Ectodermal cell (in vitro differentiated cells): ENCODE data around the gene PTPRN2.

Experiments
- H3K27ac ChIP-seq: 2 replicates; pipeline ENCODE4 v1.7.0; 2013; ENCODE audit warnings: mild to moderate bottlenecking, low read depth, low read length; ENCODE audit not compliant: insufficient read depth, poor library complexity, severe bottlenecking
- H3K27me3 ChIP-seq: 2 replicates; pipeline ENCODE4 v1.7.0; 2013; ENCODE audit warnings: mild to moderate bottlenecking, low read length; ENCODE audit not compliant: insufficient read depth, control insufficient read depth, poor library complexity, severe bottlenecking
- H3K36me3 ChIP-seq: one replicate; pipeline ENCODE4 v1.7.0; 2013; ENCODE audit warnings: low read length; ENCODE audit not compliant: control insufficient read depth, insufficient read depth
- H3K4me1 ChIP-seq: one replicate; pipeline ENCODE4 v1.7.0; 2013; ENCODE audit warnings: low read length; ENCODE audit not compliant: control insufficient read depth, insufficient read depth
- H3K4me3 ChIP-seq: 2 replicates; pipeline ENCODE4 v1.7.0; 2013; ENCODE audit warnings: low read depth, low read length, control low read depth; ENCODE audit not compliant: insufficient read depth
- H3K9me3 ChIP-seq: 2 replicates; pipeline ENCODE4 v1.7.0; 2013; ENCODE audit warnings: mild to moderate bottlenecking, low read length, moderate library complexity; ENCODE audit not compliant: control insufficient read depth
- WGBS, 2 experiments: methylation state at CpG; one replicate each; pipeline ENCODE4 v1.1.7; 2013; ENCODE audit warnings: missing lambda C conversion rate in 2 of 2; 5-methylcytosine and 5-hydroxymethylcytosine counted together

Gene PTPRN2

DNA sequence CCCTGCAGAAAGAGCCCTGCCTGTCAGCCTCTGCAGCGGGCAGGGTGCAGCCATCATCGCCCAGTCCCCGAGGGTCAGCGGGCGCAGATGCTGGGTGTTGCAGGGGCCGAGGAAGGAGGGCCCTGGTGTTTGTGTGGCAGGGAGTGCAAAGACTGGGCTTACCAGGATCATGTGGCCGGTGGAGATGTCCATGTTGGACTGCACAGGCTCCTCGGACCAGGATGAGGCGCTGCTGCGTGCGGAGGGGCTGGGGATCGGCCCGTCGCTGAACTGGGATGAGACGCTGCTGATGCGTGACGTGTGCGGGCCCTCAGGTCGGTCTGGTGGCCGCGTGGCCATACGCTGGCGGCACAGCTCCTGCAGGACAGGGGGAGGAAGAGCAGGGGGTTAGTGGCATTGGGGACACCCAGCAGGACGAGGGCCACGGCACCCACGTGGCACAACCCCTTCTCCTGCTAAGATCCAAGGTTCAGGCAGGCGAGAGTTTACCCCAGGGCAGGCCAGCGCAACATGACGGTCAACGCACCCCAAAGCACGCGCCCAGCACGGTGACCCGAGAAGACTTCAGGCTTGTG lies 931.3 kb downstream of the PTPRN2 start:
- no peaks in the 10 kb centered on the region for H3K4me1 ChIP-seq
- H3K4me3 ChIP-seq, result no peak overlapping the region
- H3K27me3 ChIP-seq, result no peaks in the 10 kb centered on the region
- no peaks in the 10 kb centered on the region for H3K36me3 ChIP-seq
- no peak overlapping the region for H3K27ac ChIP-seq
- 91 to 92% methylated on average over 34 of the region's 34 CpGs for WGBS, 2 experiments
- peaks cover 3% of the 10 kb centered on the region for H3K9me3 ChIP-seq

DNA sequence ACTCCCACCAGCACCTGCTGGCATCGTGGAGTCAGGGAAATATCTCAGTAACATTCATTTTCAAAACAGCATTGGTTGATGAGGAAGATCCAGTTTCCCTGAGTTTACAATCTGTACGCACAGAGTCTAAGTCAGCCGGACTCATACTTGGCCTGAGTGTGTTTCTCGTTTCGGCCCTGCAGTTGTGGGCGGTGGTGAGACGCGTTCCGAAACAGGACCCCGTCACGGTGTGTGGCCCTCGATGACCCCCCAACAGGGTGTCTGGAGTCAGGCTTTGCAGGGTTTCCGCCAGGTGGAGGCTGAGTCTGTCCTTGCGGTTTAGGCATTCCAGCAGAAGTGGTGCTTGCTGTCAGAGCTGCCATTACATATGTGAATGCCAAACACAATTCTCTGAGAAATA lies 933.3 kb downstream of the PTPRN2 start:
- Histone ChIP-seq H3K27me3 (no peaks in the 10 kb centered on the region), H3K36me3 (no peaks in the 10 kb centered on the region), H3K9me3 (peaks cover 3% of the 10 kb centered on the region), H3K4me1 (no peaks in the 10 kb centered on the region), H3K27ac (no peak overlapping the region), H3K4me3 (no peak overlapping the region)
- 89 to 91% methylated on average over 14 of the region's 14 CpGs for WGBS, 2 experiments

DNA sequence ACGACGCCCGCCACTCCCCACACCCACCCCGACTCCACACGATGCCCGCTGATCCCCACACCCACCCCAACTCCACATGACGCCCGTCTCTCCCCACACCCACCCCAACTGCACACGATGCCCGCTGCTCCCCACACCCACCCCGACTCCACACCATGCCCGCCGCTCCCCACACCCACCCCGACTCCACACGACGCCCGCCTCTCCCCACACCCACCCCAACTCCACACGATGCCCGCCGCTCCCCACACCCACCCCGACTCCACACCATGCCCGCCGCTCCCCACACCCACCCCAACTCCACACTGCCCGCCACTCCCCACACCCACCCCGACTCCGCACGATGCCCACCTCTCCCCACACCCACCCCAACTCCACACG lies 933.8 kb downstream of the PTPRN2 start:
- Histone ChIP-seq H3K4me3 (no peak overlapping the region), H3K27ac (no peak overlapping the region), H3K36me3 (no peaks in the 10 kb centered on the region), H3K27me3 (no peaks in the 10 kb centered on the region), H3K9me3 (peaks cover 3% of the 10 kb centered on the region), H3K4me1 (no peaks in the 10 kb centered on the region)
- 84 to 99% methylated on average over 10 to 23 of the region's 28 CpGs for WGBS, 2 experiments

DNA sequence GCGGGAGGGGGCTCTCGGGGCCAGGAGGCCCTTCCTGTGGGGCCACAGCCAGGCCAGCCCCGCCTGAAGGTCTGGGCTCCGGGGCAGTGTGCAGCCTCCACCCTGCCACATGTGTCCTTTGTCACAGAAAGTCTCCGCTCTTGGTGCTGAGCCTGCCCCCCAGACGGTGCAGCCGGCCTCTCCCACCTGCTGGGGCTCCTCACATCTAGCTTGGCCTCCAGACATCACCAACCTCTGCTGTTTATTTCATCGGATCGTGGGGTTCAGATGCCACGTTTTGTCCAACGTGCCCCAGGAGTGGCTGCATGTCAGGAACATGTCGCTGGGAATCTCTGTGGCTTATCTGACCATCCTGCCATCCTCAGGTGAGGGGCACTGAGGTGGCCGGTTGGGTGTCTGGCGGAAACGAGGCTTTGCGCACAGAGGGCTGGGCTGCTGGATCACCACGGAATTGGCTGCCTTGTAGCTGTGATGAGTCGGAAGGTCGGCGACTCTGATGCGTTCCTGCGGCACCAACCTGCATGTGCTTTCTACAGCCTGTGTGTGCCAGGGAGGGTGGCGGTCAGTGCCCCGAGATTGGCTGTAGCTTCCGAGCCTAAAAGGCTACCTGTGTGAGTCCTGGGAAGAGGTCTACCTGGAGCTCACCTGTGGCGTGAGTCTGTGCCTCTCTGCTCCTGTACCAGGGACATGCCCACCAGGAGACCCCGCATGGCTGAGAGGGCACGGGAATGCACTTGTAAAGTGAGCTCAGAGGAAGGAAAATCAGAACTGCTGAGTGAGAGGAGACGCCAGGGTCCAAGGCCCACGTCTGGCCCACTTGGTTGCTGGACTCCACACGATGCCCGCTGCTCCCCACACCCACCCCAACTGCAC lies 934.4 kb downstream of the PTPRN2 start:
- H3K9me3 ChIP-seq, result peaks cover under 1% of the 10 kb centered on the region
- no peaks in the 10 kb centered on the region for H3K36me3 ChIP-seq

DNA sequence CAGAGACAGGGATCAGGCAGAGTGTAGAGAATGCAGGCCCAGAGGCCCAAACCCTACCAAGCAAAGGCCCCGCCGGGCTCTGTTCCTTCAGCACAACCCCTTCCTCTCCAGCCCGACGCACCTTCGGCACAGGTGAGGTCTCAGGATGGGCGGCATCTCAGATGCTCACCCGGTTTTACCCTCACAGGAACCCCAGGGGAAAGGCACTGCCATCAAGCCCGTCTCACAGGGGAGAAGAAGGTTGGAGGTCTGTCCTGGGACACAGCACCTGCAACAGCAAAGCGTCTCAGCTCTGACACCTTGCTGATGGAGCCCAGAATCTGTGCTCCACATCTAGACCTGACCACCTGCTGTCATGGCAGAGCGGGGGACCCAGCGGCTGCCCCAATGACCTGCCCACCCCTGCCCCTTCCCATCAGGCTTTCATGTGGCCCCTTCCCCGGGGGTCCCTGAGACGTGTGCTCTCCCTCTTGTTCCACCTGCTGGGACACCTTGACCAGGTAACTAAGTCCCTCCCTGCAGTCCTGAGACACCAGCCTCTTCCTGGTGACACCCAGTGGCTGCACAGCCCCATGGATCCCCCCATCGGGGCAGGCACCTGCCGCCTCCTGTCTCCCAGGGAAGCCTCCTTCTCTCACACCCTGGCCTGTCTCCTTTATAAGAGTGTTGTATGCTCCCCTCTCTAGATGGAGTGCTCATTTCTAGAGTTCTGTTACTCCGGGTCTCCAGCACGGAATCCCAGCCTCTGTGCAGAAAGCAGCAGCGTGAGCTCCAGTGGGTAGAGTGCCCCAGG lies 935.3 kb downstream of the PTPRN2 start:
- Histone ChIP-seq H3K4me1 (no peaks in the 10 kb centered on the region), H3K27me3 (no peaks in the 10 kb centered on the region), H3K27ac (no peak overlapping the region), H3K36me3 (no peaks in the 10 kb centered on the region), H3K9me3 (no peaks in the 10 kb centered on the region), H3K4me3 (no peak overlapping the region)
- WGBS, 2 experiments, result 76 to 78% methylated on average over 18 of the region's 18 CpGs

More for the DNA sequence above, 934.4 kb downstream of the PTPRN2 start:
- Histone ChIP-seq H3K4me1 (no peaks in the 10 kb centered on the region), H3K27me3 (no peaks in the 10 kb centered on the region), H3K27ac (no peak overlapping the region), H3K4me3 (no peak overlapping the region)
- 82 to 86% methylated on average over 32 of the region's 32 CpGs for WGBS, 2 experiments

DNA sequence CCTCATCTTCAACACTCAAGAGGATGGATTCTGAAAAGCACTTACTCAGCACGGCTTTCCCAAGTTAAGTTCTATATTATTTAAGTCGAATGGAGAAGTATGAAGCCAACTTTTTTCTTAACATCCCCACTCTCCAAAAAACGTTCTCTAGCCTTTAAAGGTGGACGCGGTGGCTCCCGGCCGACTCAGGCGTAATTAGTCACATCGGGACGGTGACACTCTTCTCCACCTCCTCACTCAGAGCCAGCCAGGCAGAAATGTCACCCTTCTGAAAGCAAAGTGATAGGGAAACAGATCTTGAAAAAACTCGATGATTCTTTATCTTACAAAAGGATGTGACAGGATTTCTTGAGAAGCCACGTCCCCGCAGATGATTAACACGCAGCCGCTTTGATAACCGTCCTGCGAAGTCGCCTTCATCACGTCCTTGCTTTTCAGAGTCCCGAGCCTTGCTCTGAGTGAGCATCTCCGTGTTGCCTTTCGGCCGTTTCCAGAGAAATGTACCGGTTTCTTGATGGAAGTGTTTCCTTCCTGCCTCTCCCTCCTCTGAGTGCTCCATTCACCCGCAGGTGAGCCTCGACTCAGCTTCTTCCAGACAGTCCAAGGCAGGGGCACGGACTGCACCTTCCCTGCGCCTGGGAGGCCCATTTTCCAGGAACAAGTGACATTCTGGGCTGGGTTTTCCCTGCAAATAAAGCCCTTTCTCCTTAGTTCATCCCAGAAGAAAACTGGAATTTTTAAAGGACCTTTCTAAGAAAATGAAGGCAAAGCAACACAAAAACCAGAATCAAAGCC lies 936.1 kb downstream of the PTPRN2 start:
- Histone ChIP-seq H3K27me3 (no peaks in the 10 kb centered on the region), H3K4me3 (no peak overlapping the region), H3K4me1 (no peaks in the 10 kb centered on the region), H3K27ac (no peak overlapping the region), H3K9me3 (no peaks in the 10 kb centered on the region), H3K36me3 (no peaks in the 10 kb centered on the region)
- WGBS, 2 experiments, result 83 to 84% methylated on average over 27 to 28 of the region's 28 CpGs

DNA sequence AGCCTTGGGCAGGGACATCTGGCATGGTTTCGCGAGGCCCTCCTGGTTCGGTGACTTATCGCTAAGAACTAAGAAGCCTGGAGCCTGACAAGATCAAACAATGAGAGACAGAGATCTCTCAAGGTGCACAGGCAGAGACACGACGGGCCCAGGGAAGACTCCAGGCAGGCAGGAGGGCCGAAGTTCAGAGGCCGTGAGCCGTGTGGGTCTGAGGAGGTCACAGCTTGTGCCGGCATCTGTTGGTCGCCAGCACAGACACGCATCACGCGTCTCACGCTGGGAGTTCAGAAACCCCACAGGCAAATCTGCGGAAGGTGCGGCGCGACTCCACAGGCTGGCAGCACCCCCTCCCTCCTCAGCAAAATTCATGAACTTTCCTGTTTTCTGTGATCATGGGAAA lies 936.8 kb downstream of the PTPRN2 start:
- no peaks in the 10 kb centered on the region for H3K4me1 ChIP-seq
- H3K27ac ChIP-seq, result no peak overlapping the region
- H3K9me3 ChIP-seq, result no peaks in the 10 kb centered on the region
- no peak overlapping the region for H3K4me3 ChIP-seq
- 90% methylated on average over 19 of the region's 19 CpGs for WGBS, 2 experiments
- no peaks in the 10 kb centered on the region for H3K27me3 ChIP-seq
- H3K36me3 ChIP-seq, result no peaks in the 10 kb centered on the region

DNA sequence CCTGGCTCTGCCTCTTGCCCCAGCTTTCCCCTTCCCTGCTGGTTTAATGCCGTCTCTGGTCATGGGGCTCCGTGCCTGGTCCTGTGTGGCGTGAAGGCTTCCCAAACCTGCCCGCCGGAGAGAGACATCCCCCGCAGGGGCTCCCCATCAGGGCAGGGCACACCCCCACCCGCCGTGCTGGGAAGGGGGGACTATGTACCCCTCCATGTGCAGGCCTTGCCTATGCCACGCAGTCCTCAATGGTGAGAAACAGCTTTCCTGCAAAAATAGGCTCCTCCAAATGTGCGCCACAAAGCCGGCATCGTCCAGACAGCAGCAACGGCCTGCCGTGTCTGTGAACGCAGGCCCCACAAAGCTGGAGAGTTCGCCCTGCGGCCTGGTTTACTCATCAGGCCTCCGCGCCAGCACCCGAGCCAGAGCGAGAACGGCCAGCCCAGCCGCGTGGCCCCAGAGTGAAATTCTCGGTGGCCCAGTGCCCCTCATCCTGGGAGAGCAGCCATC lies 937.4 kb downstream of the PTPRN2 start:
- Histone ChIP-seq H3K4me3 (no peak overlapping the region), H3K27ac (no peak overlapping the region), H3K4me1 (no peaks in the 10 kb centered on the region), H3K9me3 (no peaks in the 10 kb centered on the region), H3K27me3 (no peaks in the 10 kb centered on the region), H3K36me3 (no peaks in the 10 kb centered on the region)
- 88 to 90% methylated on average over 25 of the region's 25 CpGs for WGBS, 2 experiments

DNA sequence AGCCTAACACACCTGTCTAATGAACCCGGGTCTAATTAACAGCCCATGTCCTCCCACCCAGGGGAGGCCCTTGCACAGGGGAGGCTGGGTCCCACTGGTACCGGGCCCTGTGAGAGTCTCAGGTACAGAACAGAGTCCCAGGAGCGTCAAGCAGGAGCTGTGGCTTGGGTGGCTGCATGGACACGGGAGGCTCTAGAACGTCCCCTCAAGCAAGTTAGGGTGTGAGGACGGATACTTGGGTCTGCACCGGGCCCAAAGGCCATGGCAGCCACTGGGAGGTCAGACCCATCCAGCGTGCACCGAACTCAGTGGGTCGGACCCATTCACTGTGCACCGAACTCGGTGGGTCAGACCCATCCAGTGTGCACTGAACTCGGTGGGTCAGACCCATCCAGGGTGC lies 941.1 kb downstream of the PTPRN2 start:
- no peak overlapping the region for H3K27ac ChIP-seq
- 90% methylated on average over 13 of the region's 13 CpGs for WGBS, 2 experiments
- no peaks in the 10 kb centered on the region for H3K27me3 ChIP-seq
- H3K9me3 ChIP-seq, result peaks cover 3% of the 10 kb centered on the region
- no peak overlapping the region for H3K4me3 ChIP-seq
- H3K4me1 ChIP-seq, result no peaks in the 10 kb centered on the region
- H3K36me3 ChIP-seq, result no peaks in the 10 kb centered on the region
